ENCODE data around the gene MRFAP1L1.

Gene MRFAP1L1

GRCh38 chr4:6689506-6689960, 20.1 kb downstream of the MRFAP1L1 start:
- Histone ChIP-seq H3K27me3 (ENCODE audit: control insufficient read depth in 1 of 2, insufficient read depth in 2 of 2, low read length in 2 of 2) (no peaks in the 10 kb centered on the region), H3K27ac (ENCODE audit: low read depth, low read length) (peak overlapping the region; percentile 13), H3K9ac (ENCODE audit: low read depth in 1 of 2, low read length in 2 of 2) (peak overlapping the region in 1 of 2 donors; percentile 29), H3K4me3 (ENCODE audit: low read depth in 1 of 2, low read length in 2 of 2) (peak overlapping the region; percentile 55 to 62), H3K36me3 (ENCODE audit: control insufficient read depth in 1 of 2, insufficient read depth in 2 of 2, low read length in 2 of 2) (no peaks in the 10 kb centered on the region), H3K4me1 (ENCODE audit: control insufficient read depth in 1 of 2, insufficient read depth in 2 of 2, low read length in 2 of 2) (peaks cover 19 to 23% of the 10 kb centered on the region in 2 donors), H3K9me3 (ENCODE audit: control insufficient read depth in 1 of 2, low read length in 2 of 2) (no peaks in the 10 kb centered on the region)

GRCh38 chr4:6688879-6689505, 20.7 kb downstream of the MRFAP1L1 start:
- no peaks in the 10 kb centered on the region for H3K9me3 ChIP-seq (ENCODE audit: control insufficient read depth in 1 of 2, low read length in 2 of 2)
- H3K4me3 ChIP-seq (ENCODE audit: low read depth in 1 of 2, low read length in 2 of 2) = peak overlapping the region; percentile 55 to 62
- peak overlapping the region in 1 of 2 donors; percentile 29 for H3K9ac ChIP-seq (ENCODE audit: low read depth in 1 of 2, low read length in 2 of 2)
- peak overlapping the region; percentile 36 for H3K27ac ChIP-seq (ENCODE audit: low read depth, low read length)
- H3K4me1 ChIP-seq (ENCODE audit: control insufficient read depth in 1 of 2, insufficient read depth in 2 of 2, low read length in 2 of 2) = peaks cover 13 to 20% of the 10 kb centered on the region in 2 donors
- no peaks in the 10 kb centered on the region for H3K36me3 ChIP-seq (ENCODE audit: control insufficient read depth in 1 of 2, insufficient read depth in 2 of 2, low read length in 2 of 2)
- no peaks in the 10 kb centered on the region for H3K27me3 ChIP-seq (ENCODE audit: control insufficient read depth in 1 of 2, insufficient read depth in 2 of 2, low read length in 2 of 2)

- Histone ChIP-seq H3K9ac (ENCODE audit: low read depth in 1 of 2, low read length in 2 of 2) (no peak overlapping the region), H3K27ac (ENCODE audit: low read depth, low read length) (no peak overlapping the region), H3K4me3 (ENCODE audit: low read depth in 1 of 2, low read length in 2 of 2) (no peak overlapping the region)
These were observed 21.5 kb downstream of the MRFAP1L1 start for GRCh38 chr4:6687947-6688878.

GRCh38 chr4:6686104-6686787, 23.4 kb downstream of the MRFAP1L1 start:
- Histone ChIP-seq H3K27ac (ENCODE audit: low read depth, low read length) (no peak overlapping the region), H3K9ac (ENCODE audit: low read depth in 1 of 2, low read length in 2 of 2) (no peak overlapping the region)

More at GRCh38 chr4:6687947-6688878, 21.5 kb downstream of the MRFAP1L1 start:
- Histone ChIP-seq H3K9me3 (ENCODE audit: control insufficient read depth in 1 of 2, low read length in 2 of 2) (no peaks in the 10 kb centered on the region), H3K36me3 (ENCODE audit: control insufficient read depth in 1 of 2, insufficient read depth in 2 of 2, low read length in 2 of 2) (no peaks in the 10 kb centered on the region), H3K4me1 (ENCODE audit: control insufficient read depth in 1 of 2, insufficient read depth in 2 of 2, low read length in 2 of 2) (peaks cover 9 to 16% of the 10 kb centered on the region in 2 donors), H3K27me3 (ENCODE audit: control insufficient read depth in 1 of 2, insufficient read depth in 2 of 2, low read length in 2 of 2) (no peaks in the 10 kb centered on the region)

GRCh38 chr4:6684656-6685055, 25.0 kb downstream of the MRFAP1L1 start:
- Histone ChIP-seq H3K27me3 (ENCODE audit: control insufficient read depth in 1 of 2, insufficient read depth in 2 of 2, low read length in 2 of 2) (no peaks in the 10 kb centered on the region), H3K36me3 (ENCODE audit: control insufficient read depth in 1 of 2, insufficient read depth in 2 of 2, low read length in 2 of 2) (no peaks in the 10 kb centered on the region), H3K9ac (ENCODE audit: low read depth in 1 of 2, low read length in 2 of 2) (no peak overlapping the region), H3K4me1 (ENCODE audit: control insufficient read depth in 1 of 2, insufficient read depth in 2 of 2, low read length in 2 of 2) (peaks cover 9 to 10% of the 10 kb centered on the region in 2 donors), H3K9me3 (ENCODE audit: control insufficient read depth in 1 of 2, low read length in 2 of 2) (no peaks in the 10 kb centered on the region), H3K27ac (ENCODE audit: low read depth, low read length) (no peak overlapping the region), H3K4me3 (ENCODE audit: low read depth in 1 of 2, low read length in 2 of 2) (no peak overlapping the region)

More at GRCh38 chr4:6686104-6686787, 23.4 kb downstream of the MRFAP1L1 start:
- Histone ChIP-seq H3K9me3 (ENCODE audit: control insufficient read depth in 1 of 2, low read length in 2 of 2) (no peaks in the 10 kb centered on the region), H3K36me3 (ENCODE audit: control insufficient read depth in 1 of 2, insufficient read depth in 2 of 2, low read length in 2 of 2) (no peaks in the 10 kb centered on the region), H3K27me3 (ENCODE audit: control insufficient read depth in 1 of 2, insufficient read depth in 2 of 2, low read length in 2 of 2) (no peaks in the 10 kb centered on the region), H3K4me3 (ENCODE audit: low read depth in 1 of 2, low read length in 2 of 2) (no peak overlapping the region), H3K4me1 (ENCODE audit: control insufficient read depth in 1 of 2, insufficient read depth in 2 of 2, low read length in 2 of 2) (peaks cover 9 to 16% of the 10 kb centered on the region in 2 donors)

GRCh38 chr4:6682862-6683590, 26.6 kb downstream of the MRFAP1L1 start:
- Histone ChIP-seq H3K9me3 (ENCODE audit: control insufficient read depth in 1 of 2, low read length in 2 of 2) (no peaks in the 10 kb centered on the region), H3K4me1 (ENCODE audit: control insufficient read depth in 1 of 2, insufficient read depth in 2 of 2, low read length in 2 of 2) (no peaks in the 10 kb centered on the region), H3K4me3 (ENCODE audit: low read depth in 1 of 2, low read length in 2 of 2) (no peak overlapping the region), H3K27ac (ENCODE audit: low read depth, low read length) (no peak overlapping the region), H3K27me3 (ENCODE audit: control insufficient read depth in 1 of 2, insufficient read depth in 2 of 2, low read length in 2 of 2) (no peaks in the 10 kb centered on the region), H3K9ac (ENCODE audit: low read depth in 1 of 2, low read length in 2 of 2) (no peak overlapping the region), H3K36me3 (ENCODE audit: control insufficient read depth in 1 of 2, insufficient read depth in 2 of 2, low read length in 2 of 2) (peaks cover 0 to 4% of the 10 kb centered on the region in 2 donors)

- Histone ChIP-seq H3K9me3 (ENCODE audit: control insufficient read depth in 1 of 2, low read length in 2 of 2) (no peaks in the 10 kb centered on the region), H3K4me1 (ENCODE audit: control insufficient read depth in 1 of 2, insufficient read depth in 2 of 2, low read length in 2 of 2) (peaks cover under 1 to 13% of the 10 kb centered on the region in 2 donors), H3K36me3 (ENCODE audit: control insufficient read depth in 1 of 2, insufficient read depth in 2 of 2, low read length in 2 of 2) (peaks cover 0 to 4% of the 10 kb centered on the region in 2 donors), H3K9ac (ENCODE audit: low read depth in 1 of 2, low read length in 2 of 2) (no peak overlapping the region), H3K27ac (ENCODE audit: low read depth, low read length) (no peak overlapping the region), H3K27me3 (ENCODE audit: control insufficient read depth in 1 of 2, insufficient read depth in 2 of 2, low read length in 2 of 2) (no peaks in the 10 kb centered on the region), H3K4me3 (ENCODE audit: low read depth in 1 of 2, low read length in 2 of 2) (no peak overlapping the region)
These were observed 28.5 kb downstream of the MRFAP1L1 start for GRCh38 chr4:6681191-6681590.

GRCh38 chr4:6680372-6681034, 29.2 kb downstream of the MRFAP1L1 start:
- peaks cover 0 to 4% of the 10 kb centered on the region in 2 donors for H3K36me3 ChIP-seq (ENCODE audit: control insufficient read depth in 1 of 2, insufficient read depth in 2 of 2, low read length in 2 of 2)
- no peaks in the 10 kb centered on the region for H3K9me3 ChIP-seq (ENCODE audit: control insufficient read depth in 1 of 2, low read length in 2 of 2)
- no peak overlapping the region for H3K27ac ChIP-seq (ENCODE audit: low read depth, low read length)
- H3K9ac ChIP-seq (ENCODE audit: low read depth in 1 of 2, low read length in 2 of 2) = no peak overlapping the region
- no peak overlapping the region for H3K4me3 ChIP-seq (ENCODE audit: low read depth in 1 of 2, low read length in 2 of 2)
- peaks cover 8 to 20% of the 10 kb centered on the region in 2 donors for H3K4me1 ChIP-seq (ENCODE audit: control insufficient read depth in 1 of 2, insufficient read depth in 2 of 2, low read length in 2 of 2)
- no peaks in the 10 kb centered on the region for H3K27me3 ChIP-seq (ENCODE audit: control insufficient read depth in 1 of 2, insufficient read depth in 2 of 2, low read length in 2 of 2)
